Measurements from ENCODE around the gene CCNY. TPM values are rescaled to one million over a fixed set of nuclear protein-coding genes. Genes with fewer than 3 reads are reported as not detected.

Gene CCNY
- total RNA-seq, 1 experiment from 2014 or later: 49.7 TPM

GRCh38 chr10:35442592-35442991 lies 106.3 kb downstream of the CCNY start:
- no peaks in the 10 kb centered on the region for H3K27me3 ChIP-seq (ENCODE audit: control insufficient read depth, insufficient read depth, low read length)
- no peak overlapping the region for H3K4me3 ChIP-seq (ENCODE audit: insufficient read depth, low read depth, low read length)
- DNase-seq: no peak
- no peaks in the 10 kb centered on the region for H3K36me3 ChIP-seq (replicated peaks; ENCODE audit: control insufficient read depth, insufficient read depth, low read length)

- no peaks in the 10 kb centered on the region for H3K36me3 ChIP-seq (replicated peaks; ENCODE audit: control insufficient read depth, insufficient read depth, low read length)
- H3K27me3 ChIP-seq (ENCODE audit: control insufficient read depth, insufficient read depth, low read length): no peaks in the 10 kb centered on the region
- DNase-seq: no peak
- no peak overlapping the region for H3K4me3 ChIP-seq (ENCODE audit: insufficient read depth, low read depth, low read length)
Measured at GRCh38 chr10:35443858-35444257, 107.5 kb downstream of the CCNY start.

GRCh38 chr10:35445150-35445884 lies 109.0 kb downstream of the CCNY start:
- no peak for DNase-seq
- Histone ChIP-seq H3K4me3 (ENCODE audit: insufficient read depth, low read depth, low read length) (no peak overlapping the region), H3K27me3 (ENCODE audit: control insufficient read depth, insufficient read depth, low read length) (no peaks in the 10 kb centered on the region), H3K36me3 (replicated peaks; ENCODE audit: control insufficient read depth, insufficient read depth, low read length) (no peaks in the 10 kb centered on the region)

GRCh38 chr10:35446439-35446838 lies 110.1 kb downstream of the CCNY start:
- DNase-seq: no peak
- no peak overlapping the region for H3K4me3 ChIP-seq (ENCODE audit: insufficient read depth, low read depth, low read length)
- H3K27me3 ChIP-seq (ENCODE audit: control insufficient read depth, insufficient read depth, low read length): no peaks in the 10 kb centered on the region
- H3K36me3 ChIP-seq (replicated peaks; ENCODE audit: control insufficient read depth, insufficient read depth, low read length): no peaks in the 10 kb centered on the region

DNA sequence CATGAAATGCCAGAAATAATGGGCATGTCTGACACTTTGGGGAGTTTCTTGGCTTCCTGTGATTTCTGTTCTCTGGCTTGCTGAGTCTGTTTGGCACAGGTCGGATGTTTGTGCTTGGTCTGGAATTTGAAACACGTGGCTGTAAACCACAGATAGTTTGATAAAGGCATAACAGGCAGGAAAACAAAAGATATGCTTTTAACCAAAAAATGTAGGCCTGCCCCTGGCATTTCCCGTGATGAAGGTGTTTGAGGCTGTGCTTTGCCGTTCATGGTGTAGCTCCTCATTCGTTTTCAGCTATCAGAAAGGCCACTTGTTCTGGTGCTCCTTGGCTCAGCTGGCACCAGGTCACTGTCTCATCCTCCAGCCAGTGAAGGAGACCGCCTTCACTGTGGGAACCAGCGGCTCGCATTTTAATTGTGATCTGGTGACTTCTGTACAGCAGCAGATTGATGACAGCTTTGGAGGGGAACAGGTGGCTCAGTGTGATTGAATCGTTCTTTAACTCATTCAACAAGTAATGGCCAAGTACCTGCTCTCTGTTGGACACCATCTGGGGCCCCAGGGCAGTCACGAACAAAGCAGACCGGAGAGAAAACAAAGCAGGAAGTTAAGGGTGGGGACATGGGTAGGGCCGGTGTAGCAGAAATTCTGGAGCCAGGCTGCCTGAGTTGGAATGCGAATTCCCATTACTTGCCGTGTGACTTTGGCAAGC lies 111.5 kb downstream of the CCNY start:
- no peak for DNase-seq
- H3K36me3 ChIP-seq (replicated peaks; ENCODE audit: control insufficient read depth, insufficient read depth, low read length): no peaks in the 10 kb centered on the region
- H3K27me3 ChIP-seq (ENCODE audit: control insufficient read depth, insufficient read depth, low read length): no peaks in the 10 kb centered on the region
- no peak overlapping the region for H3K4me3 ChIP-seq (ENCODE audit: insufficient read depth, low read depth, low read length)

- H3K4me3 ChIP-seq (ENCODE audit: insufficient read depth, low read depth, low read length): no peak overlapping the region
- DNase-seq: no peak
- H3K27me3 ChIP-seq (ENCODE audit: control insufficient read depth, insufficient read depth, low read length): no peaks in the 10 kb centered on the region
- no peaks in the 10 kb centered on the region for H3K36me3 ChIP-seq (replicated peaks; ENCODE audit: control insufficient read depth, insufficient read depth, low read length)
Measured at GRCh38 chr10:35448687-35449662, 112.7 kb downstream of the CCNY start.

- no peak for DNase-seq
- Histone ChIP-seq H3K27me3 (ENCODE audit: control insufficient read depth, insufficient read depth, low read length) (no peaks in the 10 kb centered on the region), H3K36me3 (replicated peaks; ENCODE audit: control insufficient read depth, insufficient read depth, low read length) (no peaks in the 10 kb centered on the region), H3K4me3 (ENCODE audit: insufficient read depth, low read depth, low read length) (no peak overlapping the region)
Measured at GRCh38 chr10:35449944-35450343, 113.6 kb downstream of the CCNY start.

GRCh38 chr10:35451151-35452016 lies 115.1 kb downstream of the CCNY start:
- H3K4me3 ChIP-seq (ENCODE audit: insufficient read depth, low read depth, low read length): no peak overlapping the region
- DNase-seq: no peak
- no peaks in the 10 kb centered on the region for H3K36me3 ChIP-seq (replicated peaks; ENCODE audit: control insufficient read depth, insufficient read depth, low read length)
- no peaks in the 10 kb centered on the region for H3K27me3 ChIP-seq (ENCODE audit: control insufficient read depth, insufficient read depth, low read length)

DNA sequence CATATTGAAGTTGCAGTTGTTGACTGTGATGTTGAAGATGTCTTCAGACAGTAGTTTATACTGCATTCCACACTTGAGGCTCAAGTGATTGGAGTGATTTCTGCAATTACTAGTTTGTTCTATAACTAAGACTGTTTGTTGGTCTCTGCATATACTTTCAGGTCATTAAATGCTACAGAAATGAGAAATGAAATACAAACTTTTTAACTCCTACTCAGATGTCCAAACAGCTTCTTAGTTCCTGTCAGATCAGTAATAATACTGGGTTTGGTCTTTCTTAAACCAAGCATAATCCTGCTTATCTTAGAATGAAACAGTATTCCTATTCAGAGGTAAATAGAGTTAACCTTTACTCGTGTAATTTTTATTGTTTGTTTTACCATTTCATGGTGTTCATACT lies 115.9 kb downstream of the CCNY start:
- no peak for DNase-seq
- no peaks in the 10 kb centered on the region for H3K36me3 ChIP-seq (replicated peaks; ENCODE audit: control insufficient read depth, insufficient read depth, low read length)
- no peaks in the 10 kb centered on the region for H3K27me3 ChIP-seq (ENCODE audit: control insufficient read depth, insufficient read depth, low read length)
- no peak overlapping the region for H3K4me3 ChIP-seq (ENCODE audit: insufficient read depth, low read depth, low read length)

DNA sequence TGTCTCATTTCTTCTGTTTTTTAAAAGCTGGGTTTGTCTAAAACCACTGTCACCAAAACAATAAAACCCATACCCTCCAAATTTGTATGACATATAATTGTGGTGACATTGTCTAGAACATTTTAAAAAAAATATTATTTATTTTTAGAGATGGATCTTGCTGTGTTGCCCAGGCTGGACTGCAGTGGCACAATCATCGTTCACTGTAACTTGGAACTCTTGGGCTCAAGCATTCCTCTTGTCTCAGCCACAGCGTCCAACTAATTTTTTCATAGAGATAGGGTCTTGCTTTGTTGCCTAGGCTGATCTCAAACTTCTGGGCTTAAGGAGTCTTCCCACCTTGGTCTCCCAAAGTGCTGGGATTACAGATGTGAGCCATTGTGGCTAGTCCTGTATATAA lies 116.5 kb downstream of the CCNY start:
- Histone ChIP-seq H3K27me3 (ENCODE audit: control insufficient read depth, insufficient read depth, low read length) (no peaks in the 10 kb centered on the region), H3K4me3 (ENCODE audit: insufficient read depth, low read depth, low read length) (no peak overlapping the region), H3K36me3 (replicated peaks; ENCODE audit: control insufficient read depth, insufficient read depth, low read length) (no peaks in the 10 kb centered on the region)
- no peak for DNase-seq

- Histone ChIP-seq H3K4me3 (ENCODE audit: insufficient read depth, low read depth, low read length) (no peak overlapping the region), H3K27me3 (ENCODE audit: control insufficient read depth, insufficient read depth, low read length) (no peaks in the 10 kb centered on the region), H3K36me3 (replicated peaks; ENCODE audit: control insufficient read depth, insufficient read depth, low read length) (no peaks in the 10 kb centered on the region)
- DNase-seq: no peak
Measured at GRCh38 chr10:35453855-35454532, 117.7 kb downstream of the CCNY start.

- Histone ChIP-seq H3K4me3 (ENCODE audit: insufficient read depth, low read depth, low read length) (no peak overlapping the region), H3K27me3 (ENCODE audit: control insufficient read depth, insufficient read depth, low read length) (no peaks in the 10 kb centered on the region), H3K36me3 (replicated peaks; ENCODE audit: control insufficient read depth, insufficient read depth, low read length) (no peaks in the 10 kb centered on the region)
- DNase-seq: no peak
Measured at GRCh38 chr10:35456153-35456720, 119.9 kb downstream of the CCNY start.

- Histone ChIP-seq H3K4me3 (ENCODE audit: insufficient read depth, low read depth, low read length) (no peak overlapping the region), H3K27me3 (ENCODE audit: control insufficient read depth, insufficient read depth, low read length) (no peaks in the 10 kb centered on the region), H3K36me3 (replicated peaks; ENCODE audit: control insufficient read depth, insufficient read depth, low read length) (no peaks in the 10 kb centered on the region)
- no peak for DNase-seq
Measured at GRCh38 chr10:35456784-35457183, 120.5 kb downstream of the CCNY start.

Data from H7 (cell line).